ENCODE measurements around the gene PRICKLE3.

PRICKLE3 gene

GRCh38 chrX:49190821-49191573 is 4.8 kb upstream of the PRICKLE3 start:
- TF ChIP-seq, protein P1, sequence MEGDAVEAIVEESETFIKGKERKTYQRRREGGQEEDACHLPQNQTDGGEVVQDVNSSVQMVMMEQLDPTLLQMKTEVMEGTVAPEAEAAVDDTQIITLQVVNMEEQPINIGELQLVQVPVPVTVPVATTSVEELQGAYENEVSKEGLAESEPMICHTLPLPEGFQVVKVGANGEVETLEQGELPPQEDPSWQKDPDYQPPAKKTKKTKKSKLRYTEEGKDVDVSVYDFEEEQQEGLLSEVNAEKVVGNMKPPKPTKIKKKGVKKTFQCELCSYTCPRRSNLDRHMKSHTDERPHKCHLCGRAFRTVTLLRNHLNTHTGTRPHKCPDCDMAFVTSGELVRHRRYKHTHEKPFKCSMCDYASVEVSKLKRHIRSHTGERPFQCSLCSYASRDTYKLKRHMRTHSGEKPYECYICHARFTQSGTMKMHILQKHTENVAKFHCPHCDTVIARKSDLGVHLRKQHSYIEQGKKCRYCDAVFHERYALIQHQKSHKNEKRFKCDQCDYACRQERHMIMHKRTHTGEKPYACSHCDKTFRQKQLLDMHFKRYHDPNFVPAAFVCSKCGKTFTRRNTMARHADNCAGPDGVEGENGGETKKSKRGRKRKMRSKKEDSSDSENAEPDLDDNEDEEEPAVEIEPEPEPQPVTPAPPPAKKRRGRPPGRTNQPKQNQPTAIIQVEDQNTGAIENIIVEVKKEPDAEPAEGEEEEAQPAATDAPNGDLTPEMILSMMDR (IDR thresholded peaks at IDR 0.05; ENCODE audit: low read depth, low read length), result no peak

GRCh38 chrX:49189606-49190005 is 3.4 kb upstream of the PRICKLE3 start:
- peak overlapping the region; percentile 53 for H3K4me3 ChIP-seq (ENCODE audit: low read depth, low read length)
- TF ChIP-seq, protein P1 (IDR thresholded peaks at IDR 0.05; ENCODE audit: low read depth, low read length), result no peak

More at GRCh38 chrX:49190821-49191573, 4.8 kb upstream of the PRICKLE3 start:
- H3K4me3 ChIP-seq (ENCODE audit: low read depth, low read length), result peak overlapping the region; percentile 69

DNA sequence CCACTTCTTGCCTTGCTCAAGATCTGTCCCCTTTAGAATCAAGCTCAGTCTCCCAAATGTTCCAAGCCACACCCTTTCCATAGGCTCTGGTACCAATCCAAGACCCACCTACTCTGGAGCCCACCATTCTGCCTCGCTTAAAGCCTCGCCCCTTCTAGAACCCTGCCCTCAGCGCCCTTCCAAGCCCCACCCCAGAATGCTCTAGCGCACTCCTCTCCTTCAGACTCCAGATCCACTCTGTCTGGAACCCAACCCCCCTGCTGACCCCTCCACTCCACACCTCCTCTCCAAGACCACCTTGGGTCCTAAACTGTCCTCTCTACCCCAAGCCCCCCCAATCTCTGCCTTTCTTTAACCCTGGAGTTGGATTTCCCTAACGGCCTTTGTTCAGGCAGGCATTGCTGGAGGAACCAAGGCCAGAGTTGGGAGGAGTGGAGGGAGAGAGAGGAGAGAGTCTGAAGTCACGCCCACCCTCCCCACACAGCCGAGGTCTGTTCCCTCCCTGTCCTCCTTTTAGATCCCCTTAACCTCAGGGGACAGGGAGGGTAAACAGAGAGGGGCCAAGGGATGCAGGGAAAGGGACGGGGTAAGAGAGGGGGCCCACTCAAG is 2.4 kb upstream of the PRICKLE3 start:
- H3K4me3 ChIP-seq (ENCODE audit: low read depth, low read length), result no peak overlapping the region
- TF ChIP-seq, protein P1 (IDR thresholded peaks at IDR 0.05; ENCODE audit: low read depth, low read length), result no peak

DNA sequence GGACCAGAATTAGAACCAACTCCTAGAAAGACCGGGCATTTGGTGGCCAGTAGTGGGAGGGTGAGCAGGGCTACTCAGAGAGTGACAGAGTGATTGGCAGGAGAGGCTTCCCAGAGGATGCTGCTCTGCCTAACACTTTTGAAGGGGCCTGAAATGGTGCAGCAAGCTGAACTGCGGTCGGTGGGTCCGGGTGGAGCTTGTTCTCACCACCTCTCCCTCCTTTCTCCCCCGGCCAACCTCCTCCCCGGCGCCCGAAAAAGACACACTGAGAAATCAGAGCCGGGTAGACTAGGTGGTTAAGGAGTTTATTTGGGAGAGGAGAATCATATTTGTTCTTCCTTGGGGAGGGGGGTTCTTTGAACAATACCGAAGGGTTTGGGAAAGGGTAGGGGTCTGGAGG is 1.4 kb upstream of the PRICKLE3 start:
- no peak overlapping the region for H3K4me3 ChIP-seq (ENCODE audit: low read depth, low read length)
- TF ChIP-seq, protein P1 (IDR thresholded peaks at IDR 0.05; ENCODE audit: low read depth, low read length), result no peak

DNA sequence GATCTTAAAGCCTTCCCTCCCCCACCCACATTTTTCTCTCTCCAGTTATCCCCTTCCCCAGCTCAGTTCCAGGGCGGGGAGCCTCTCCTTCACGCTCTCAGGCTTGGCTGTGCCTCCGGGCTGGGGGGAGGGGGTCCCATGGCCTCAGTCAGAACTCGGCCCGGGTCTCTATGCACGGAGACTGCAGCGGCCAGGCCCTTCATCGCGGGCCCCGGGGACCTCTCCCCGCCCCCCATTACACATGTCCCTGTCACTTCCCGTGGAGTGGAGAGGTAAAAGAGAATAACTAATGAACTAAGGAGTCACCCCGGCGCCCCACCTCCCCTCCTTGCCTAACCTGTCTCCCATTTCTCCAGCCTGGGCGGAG is 838 bp upstream of the PRICKLE3 start:
- no peak overlapping the region for H3K4me3 ChIP-seq (ENCODE audit: low read depth, low read length)

DNA sequence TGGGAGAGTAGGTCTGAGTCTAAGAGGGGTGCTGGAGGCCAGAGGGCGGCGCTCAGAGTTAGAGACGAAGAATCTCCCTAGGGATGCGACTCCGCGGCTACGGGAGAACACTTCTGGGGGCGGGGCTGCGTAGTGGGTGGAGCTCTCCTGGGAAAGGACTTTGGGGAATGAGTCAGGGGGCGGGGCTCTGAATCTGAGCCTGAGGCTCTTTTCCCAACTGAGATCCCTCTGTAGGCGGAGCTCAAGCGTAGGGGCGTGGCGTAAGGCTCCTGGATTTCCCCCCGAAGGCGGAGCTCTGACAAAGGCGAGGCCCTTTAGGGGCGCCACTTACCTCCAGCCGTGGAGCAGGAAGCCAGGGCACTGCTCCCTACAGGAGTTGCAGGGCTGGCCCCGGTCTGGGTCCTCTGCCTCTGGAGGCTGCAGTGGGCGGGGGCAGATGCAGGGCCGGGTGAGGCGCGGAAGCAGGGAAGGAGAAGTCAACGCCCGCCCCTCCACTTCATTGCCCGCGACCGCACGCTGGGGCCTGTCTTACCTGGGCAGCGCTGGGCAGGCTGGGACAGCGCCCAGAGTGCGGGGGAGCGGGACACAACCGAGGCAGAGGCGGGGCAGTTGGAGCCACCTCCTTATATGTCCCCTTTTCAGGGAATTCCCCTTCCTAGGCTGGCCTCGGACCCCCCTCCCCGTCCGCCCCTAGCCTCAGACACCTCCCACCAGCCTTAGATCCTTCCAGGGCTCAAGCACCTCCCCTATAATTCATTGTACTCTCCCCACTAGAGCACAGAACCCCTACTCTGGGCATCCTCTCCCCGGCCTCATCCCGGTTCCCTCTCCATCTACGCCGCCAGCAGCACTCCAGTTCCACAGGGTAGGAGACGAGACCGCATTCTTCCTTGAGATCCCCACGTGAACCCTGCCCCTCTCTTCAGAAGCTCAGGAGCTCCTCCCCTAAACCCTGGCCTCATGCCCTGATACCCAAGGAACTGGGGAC is 1.6 kb downstream of the PRICKLE3 start:
- peak overlapping the region; percentile 32; the same call in 1 of the 2 replicates for H3K4me3 ChIP-seq (ENCODE audit: low read depth, low read length)
- TF ChIP-seq, protein P1 (IDR thresholded peaks at IDR 0.05; ENCODE audit: low read depth, low read length), result no peak

More for the DNA sequence above, 838 bp upstream of the PRICKLE3 start:
- TF ChIP-seq, protein P1 (IDR thresholded peaks at IDR 0.05; ENCODE audit: low read depth, low read length), result no peak
